HEK293T (cell line): ENCODE measurements around the gene PIK3R4.
A peak's percentile ranks its signal among the peaks of the same experiment; 100 is the strongest.

ENCODE experiments used
- CTCF ChIA-PET: fragments of 350-600 bp; formaldehyde crosslinking; extraction: SDS; loops from one replicate; lab custom pipeline; 2021; ENCODE audit warnings: antibody characterized with exemption, inconsistent platforms; lab: Yijun Ruan, JAX
- POLR2A ChIA-PET: fragments of 350-600 bp; formaldehyde crosslinking; extraction: SDS; loops from one replicate; lab custom pipeline; 2020; ENCODE audit warnings: antibody characterized with exemption, inconsistent platforms; lab: Yijun Ruan, JAX
- DNase-seq: peaks from one replicate; pipeline ENCODE4 v3.0.0; 2012; ENCODE audit warnings: mixed read lengths; ENCODE audit errors: extremely low spot score
- ARNT ChIP-seq: fragments of 450-650 bp; IDR thresholded peaks from 2 replicates; pipeline ENCODE4 v1.6.1; 2017; ENCODE audit warnings: mild to moderate bottlenecking
- BHLHE40 ChIP-seq: fragments of 450-650 bp; IDR thresholded peaks from 2 replicates; pipeline ENCODE4 v1.6.1; 2016; ENCODE audit warnings: mild to moderate bottlenecking, moderate library complexity, borderline replicate concordance
- CTBP1 ChIP-seq: fragments of 450-650 bp; IDR thresholded peaks from 2 replicates; pipeline ENCODE4 v1.6.1; 2016; ENCODE audit warnings: borderline replicate concordance
- ELF4 ChIP-seq: fragments of 450-650 bp; IDR thresholded peaks from 2 replicates; pipeline ENCODE4 v1.6.1; 2017; ENCODE audit warnings: antibody characterized with exemption
- FOXA1 ChIP-seq: fragments of 450-650 bp; IDR thresholded peaks from 2 replicates; pipeline ENCODE4 v1.6.1; 2016; ENCODE audit warnings: mild to moderate bottlenecking
- FOXK2 ChIP-seq: fragments of 450-650 bp; IDR thresholded peaks from 2 replicates; pipeline ENCODE4 v1.6.1; 2016; ENCODE audit warnings: mild to moderate bottlenecking
- FOXM1 ChIP-seq: fragments of 450-650 bp; IDR thresholded peaks from 2 replicates; pipeline ENCODE4 v1.6.1; 2017; ENCODE audit warnings: mild to moderate bottlenecking, borderline replicate concordance
- HDGF ChIP-seq: fragments of 450-650 bp; IDR thresholded peaks from 2 replicates; pipeline ENCODE4 v1.6.1; 2017; ENCODE audit warnings: antibody characterized with exemption, borderline replicate concordance
- L3MBTL2 ChIP-seq: fragments of 450-650 bp; conservative IDR thresholded peaks from 2 replicates; pipeline ENCODE4 v1.6.1; 2016; ENCODE audit warnings: mild to moderate bottlenecking
- LEF1 ChIP-seq: fragments of 450-650 bp; IDR thresholded peaks from 2 replicates; pipeline ENCODE4 v1.6.1; 2017; ENCODE audit warnings: mild to moderate bottlenecking, borderline replicate concordance
- NFRKB ChIP-seq: fragments of 450-650 bp; IDR thresholded peaks from 2 replicates; pipeline ENCODE4 v1.6.1; 2016; ENCODE audit warnings: mild to moderate bottlenecking, moderate library complexity
- PKNOX1 ChIP-seq: fragments of 450-650 bp; IDR thresholded peaks from 2 replicates; pipeline ENCODE4 v1.6.1; 2016
- SP1 ChIP-seq: fragments of 450-650 bp; IDR thresholded peaks from 2 replicates; pipeline ENCODE4 v1.6.1; 2017
- SUZ12 ChIP-seq: fragments of 450-650 bp; IDR thresholded peaks from 2 replicates; pipeline ENCODE4 v1.6.1; 2016; ENCODE audit warnings: mild to moderate bottlenecking
- TARDBP ChIP-seq: fragments of 450-650 bp; IDR thresholded peaks from 2 replicates; pipeline ENCODE4 v1.6.1; 2016
- ZNF384 ChIP-seq: fragments of 450-650 bp; IDR thresholded peaks from 2 replicates; pipeline ENCODE4 v1.6.1; 2016

PIK3R4 gene

GRCh38 chr3:130699765-130700164 is 46.9 kb downstream of the PIK3R4 start:
- no peak for TF ChIP-seq TARDBP
- TF ChIP-seq ARNT, result no peak
- TF ChIP-seq SUZ12, result no peak
- no peak for TF ChIP-seq BHLHE40
- no peak for TF ChIP-seq LEF1
- no peak for TF ChIP-seq HDGF
- no peak for TF ChIP-seq FOXK2
- no peak for TF ChIP-seq FOXM1
- POLR2A ChIA-PET, result no interaction called here
- CTCF ChIA-PET, result no interaction called here
- DNase-seq, result peak; percentile 33

GRCh38 chr3:130693314-130693713 is 53.3 kb downstream of the PIK3R4 start:
- DNase-seq, result no peak
- POLR2A ChIA-PET, result no interaction called here
- CTCF ChIA-PET, result no interaction called here
- TF ChIP-seq TARDBP, result no peak
- TF ChIP-seq LEF1, result no peak
- no peak for TF ChIP-seq PKNOX1

- no peak for TF ChIP-seq PKNOX1
- no peak for TF ChIP-seq FOXM1
- TF ChIP-seq SUZ12, result no peak
- no peak for TF ChIP-seq NFRKB
- TF ChIP-seq TARDBP, result no peak
- TF ChIP-seq LEF1, result no peak
- TF ChIP-seq L3MBTL2, result no peak
- TF ChIP-seq SP1, result no peak
- no peak for TF ChIP-seq ZNF384
- no peak for TF ChIP-seq ARNT
- no peak for TF ChIP-seq FOXK2
- no peak for TF ChIP-seq ELF4
- TF ChIP-seq HDGF, result no peak
- no peak for TF ChIP-seq FOXA1
- no peak for TF ChIP-seq BHLHE40
- no peak for TF ChIP-seq CTBP1
- CTCF ChIA-PET, result no interaction called here
- DNase-seq, result no peak
- POLR2A ChIA-PET, result no interaction called here
These were observed 54.2 kb downstream of the PIK3R4 start for GRCh38 chr3:130692455-130692854.

- ChIA-PET POLR2A (no interaction called here), CTCF (no interaction called here)
- TF ChIP-seq CTBP1 (no peak), FOXK2 (no peak), ARNT (no peak), HDGF (no peak), SUZ12 (no peak), BHLHE40 (no peak), NFRKB (no peak), LEF1 (no peak), ELF4 (no peak), FOXM1 (no peak), ZNF384 (no peak), L3MBTL2 (no peak)
- no peak for DNase-seq
These were observed 57.7 kb downstream of the PIK3R4 start for GRCh38 chr3:130688697-130689470.

- CTCF ChIA-PET, result no interaction called here
- TF ChIP-seq FOXA1 (no peak), NFRKB (no peak), TARDBP (no peak), FOXM1 (no peak), SUZ12 (no peak), ARNT (no peak), PKNOX1 (no peak), ZNF384 (no peak), L3MBTL2 (no peak), FOXK2 (no peak), HDGF (no peak), BHLHE40 (no peak), ELF4 (no peak), CTBP1 (no peak)
- POLR2A ChIA-PET, result no interaction called here
- DNase-seq, result no peak
These were observed 58.5 kb downstream of the PIK3R4 start for GRCh38 chr3:130688015-130688688.

GRCh38 chr3:130687327-130687726 is 59.3 kb downstream of the PIK3R4 start:
- no peak for DNase-seq
- ChIA-PET CTCF (no interaction called here), POLR2A (no interaction called here)
- no peak for TF ChIP-seq SUZ12
- no peak for TF ChIP-seq TARDBP
- TF ChIP-seq BHLHE40, result no peak
- TF ChIP-seq ZNF384, result no peak
- TF ChIP-seq NFRKB, result no peak
- no peak for TF ChIP-seq FOXA1
